GM12878 (cell line): ENCODE results near the gene PAK6. TPM values are rescaled to one million over a fixed set of nuclear protein-coding genes. Genes with fewer than 3 reads are reported as not detected.
A peak's percentile ranks its signal among the peaks of the same experiment; 100 is the strongest.

ENCODE experiments used
- ATAC-seq: fragments of 200-7000 bp; cut with Tn5 transposase; 3 replicates; pipeline ENCODE4 v1.9.1; 2020; ENCODE audit warnings: mild to moderate bottlenecking, moderate library complexity
- BruUV-seq: library from RNA; stranded (reverse); fragments of 400-500 nt; replicated peaks from 2 replicates; lab custom pipeline; 2021; lab: Mats Ljungman, UMichigan
- CTCF ChIA-PET: fragments of 300-600 bp; sonication (Branson Sonifier 250); formaldehyde crosslinking; extraction: SDS; loops from one replicate; lab custom pipeline; 2021; ENCODE audit warnings: inconsistent platforms; lab: Yijun Ruan, JAX
- POLR2A ChIA-PET: fragments of 350-600 bp; formaldehyde crosslinking; extraction: SDS; loops from one replicate; lab custom pipeline; 2021; ENCODE audit warnings: inconsistent platforms; lab: Charles Lee
- RAD21 ChIA-PET: fragments of 300-600 bp; sonication (Branson Sonifier 250); formaldehyde crosslinking; loops from one replicate; lab custom pipeline; 2023; ENCODE audit warnings: antibody characterized with exemption; ENCODE audit not compliant: unreplicated experiment; lab: Charles Lee
- SMC1A ChIA-PET: fragments of 300-600 bp; sonication (Branson Sonifier 250); formaldehyde crosslinking; loops from one replicate; lab custom pipeline; 2023; ENCODE audit not compliant: unreplicated experiment, uncharacterized antibody; lab: Charles Lee
- DNase-seq: peaks from one replicate; pipeline ENCODE4 v3.0.0-alpha.2; 2011; ENCODE audit warnings: low read depth, low spot score
- FAIRE-seq: peaks from 3 replicates; lab custom pipeline; 2011; peaks lifted over from hg19 to GRCh38; lab: Jason Lieb, UNC
- H2AFZ ChIP-seq: 2 replicates; pipeline ENCODE4 v1.6.0; 2011; ENCODE audit warnings: low read depth, low read length, control low read depth; ENCODE audit not compliant: control insufficient read depth
- H3K27ac ChIP-seq: 2 replicates; pipeline ENCODE4 v1.5.1; 2011; ENCODE audit warnings: control low read depth; ENCODE audit not compliant: control insufficient read depth, insufficient read depth
- H3K27me3 ChIP-seq, 2 experiments: replicated peaks in 1 of 2; 2 replicates each; pipeline versions ENCODE4 v1.6.0 to v1.6.1; 2011; ENCODE audit warnings: low read length in 1 of 2; ENCODE audit not compliant: control insufficient read depth in 2 of 2, insufficient read depth in 2 of 2
- H3K36me3 ChIP-seq, 2 experiments: 2 replicates each; pipeline ENCODE4 v1.5.1; 2011; ENCODE audit warnings: low read length in 1 of 2; ENCODE audit not compliant: control insufficient read depth in 2 of 2, insufficient read depth in 2 of 2
- H3K4me1 ChIP-seq: 2 replicates; pipeline ENCODE4 v1.6.1; 2011; ENCODE audit warnings: mild to moderate bottlenecking, low read length, moderate library complexity, mixed read lengths; ENCODE audit not compliant: control insufficient read depth, insufficient read depth
- H3K4me2 ChIP-seq: 2 replicates; pipeline ENCODE4 v1.6.0; 2011; ENCODE audit warnings: control low read depth; ENCODE audit not compliant: control insufficient read depth, insufficient read depth
- H3K4me3 ChIP-seq: fragments of 200-600 bp; sonication (generic); 2 replicates; pipeline ENCODE4 v1.5.1; 2016
- H3K79me2 ChIP-seq: 2 replicates; pipeline ENCODE4 v1.6.0; 2011; ENCODE audit warnings: low read length; ENCODE audit not compliant: control insufficient read depth, insufficient read depth
- H3K9ac ChIP-seq: 2 replicates; pipeline ENCODE4 v1.8.0; 2011; ENCODE audit warnings: low read length, control low read depth, mixed read lengths; ENCODE audit not compliant: control insufficient read depth, insufficient read depth
- H3K9me3 ChIP-seq: replicated peaks from 3 replicates; pipeline ENCODE4 v1.5.1; 2011; ENCODE audit warnings: mild to moderate bottlenecking, low read length; ENCODE audit not compliant: control insufficient read depth, insufficient read depth
- H4K20me1 ChIP-seq: 2 replicates; pipeline ENCODE4 v1.6.0; 2011; ENCODE audit not compliant: control insufficient read depth, insufficient read depth
- CBX5 ChIP-seq: sonication (generic); IDR thresholded peaks from 2 replicates; pipeline ENCODE4 v1.6.1; 2016; ENCODE audit warnings: low read depth, moderate library complexity, mild to moderate bottlenecking, inconsistent platforms
- EP300 ChIP-seq, 2 experiments: fragments of 150-350 bp in 1 of 2; IDR thresholded peaks; 2 replicates each; pipeline ENCODE4 v1.6.1; 2011 to 2012; ENCODE audit warnings: low read depth in 2 of 2, low read length in 2 of 2, borderline replicate concordance in 1 of 2, improper control_type of control experiment in 1 of 2, inconsistent platforms in 1 of 2; ENCODE audit not compliant: control insufficient read depth in 1 of 2
- ETV6 ChIP-seq, 2 experiments: fragments of 450-650 bp in 1 of 2; IDR thresholded peaks in 1 of 2; conservative IDR thresholded peaks in 1 of 2; 2 replicates each; pipeline ENCODE4 v1.6.1; 2014; ENCODE audit warnings: antibody characterized with exemption in 1 of 2, borderline replicate concordance in 1 of 2, low read depth in 1 of 2, mild to moderate bottlenecking in 1 of 2, moderate library complexity in 1 of 2
- FOS ChIP-seq: IDR thresholded peaks from 3 replicates; pipeline ENCODE4 v1.6.1; 2011; ENCODE audit warnings: borderline replicate concordance; ENCODE audit not compliant: insufficient read length; ENCODE audit errors: extremely low read depth
- IKZF1 ChIP-seq: fragments of 450-650 bp; conservative IDR thresholded peaks from 2 replicates; pipeline ENCODE4 v1.6.1; 2017; ENCODE audit warnings: antibody characterized with exemption, mild to moderate bottlenecking
- PAX5 ChIP-seq: IDR thresholded peaks from 2 replicates; pipeline ENCODE4 v1.6.1; 2011; ENCODE audit warnings: low read depth, low read length, borderline replicate concordance
- POLR2A ChIP-seq: IDR thresholded peaks from 2 replicates; pipeline ENCODE4 v1.6.1; 2011; ENCODE audit warnings: low read depth, mild to moderate bottlenecking, low read length
- RAD21 ChIP-seq: IDR thresholded peaks from 2 replicates; pipeline ENCODE4 v1.6.1; 2011; ENCODE audit warnings: mild to moderate bottlenecking, low read depth, low read length, moderate library complexity; ENCODE audit not compliant: insufficient read depth
- RB1 ChIP-seq: fragments of 450-650 bp; formaldehyde crosslinking; IDR thresholded peaks from 2 replicates; pipeline ENCODE4 v1.6.1; 2017; ENCODE audit warnings: mild to moderate bottlenecking, borderline replicate concordance
- SMARCA5 ChIP-seq: fragments of 450-650 bp; IDR thresholded peaks from 2 replicates; pipeline ENCODE4 v1.6.1; 2017; ENCODE audit warnings: mild to moderate bottlenecking
- SMC3 ChIP-seq: IDR thresholded peaks from 2 replicates; pipeline ENCODE4 v1.6.1; 2011; ENCODE audit warnings: low read length, improper control_type of control experiment, borderline replicate concordance
- SUPT20H ChIP-seq: IDR thresholded peaks from 2 replicates; pipeline ENCODE4 v1.6.1; 2011; ENCODE audit warnings: low read depth, mild to moderate bottlenecking, low read length, moderate library complexity, borderline replicate concordance; ENCODE audit not compliant: control insufficient read depth
- TAF1 ChIP-seq: IDR thresholded peaks from 2 replicates; pipeline ENCODE4 v1.6.1; 2011; ENCODE audit warnings: mild to moderate bottlenecking, low read depth, low read length, borderline replicate concordance
- WGBS: methylation state at CpG from one replicate; pipeline ENCODE4 v1.1.6; 2016; ENCODE audit warnings: low lambda C conversion rate; ENCODE audit not compliant: insufficient replicate concordance, insufficient coverage; ENCODE audit errors: missing lambda C conversion rate; 5-methylcytosine and 5-hydroxymethylcytosine counted together
- in situ Hi-C: fragments of 300-500 bp; cut with MboI; formaldehyde crosslinking; loops from 9 replicates; pipeline ENCODE4 v1.14.3; 2018; ENCODE audit warnings: mixed read lengths
- intact Hi-C: fragments of 100-400 bp; cut with micrococcal nuclease; formaldehyde crosslinking; loops from one replicate; pipeline ENCODE4 v1.14.2; 2022; ENCODE audit not compliant: unreplicated experiment
- polyA plus RNA-seq, 11 experiments: library from polyadenylated mRNA; depleted of rRNA in 4 of 11; unstranded in 6 of 11; stranded (reverse) in 5 of 11; fragments of >200 nt; fragmentation: Nextera tagmentation in 4 of 11; fragmentation: Illumina TruSeq in 1 of 11; extraction: Ambion mirVana in 4 of 11; extraction: Trizol in 1 of 11; gene quantifications; 1 replicate in 1 of 11; 2 replicates in 10 of 11; pipeline versions ENCODE4 v1.2.1 to v1.2.3, GENCODE V29; 2011 to 2016; ENCODE audit warnings: inconsistent platforms in 2 of 11, missing spikeins in 2 of 11, low read depth in 1 of 11
- total RNA-seq, 4 experiments: library from RNA; depleted of rRNA in 3 of 4; stranded (reverse); fragments of >200 nt in 3 of 4; fragmentation: Illumina TruSeq in 1 of 4; extraction: Trizol in 1 of 4; gene quantifications; 2 replicates each; pipeline versions ENCODE4 v1.2.1 to v1.2.3, GENCODE V29; 2013 to 2021
- TF ChIP-seq, protein P1 (sequence below), 3 experiments: IDR thresholded peaks in 2 of 3; conservative IDR thresholded peaks in 1 of 3; 2 replicates each; pipeline ENCODE4 v1.5.1; 2011; ENCODE audit warnings: low read depth in 3 of 3, low read length in 3 of 3, mild to moderate bottlenecking in 3 of 3, control low read depth in 2 of 3, moderate library complexity in 2 of 3, inconsistent platforms in 1 of 3, mixed read lengths in 1 of 3; ENCODE audit not compliant: control insufficient read depth in 2 of 3, insufficient read depth in 1 of 3; ENCODE audit errors: extremely low read depth in 1 of 3
- TF ChIP-seq, protein P2 (sequence below): IDR thresholded peaks from 2 replicates; pipeline ENCODE4 v1.6.1; 2012; ENCODE audit warnings: low read depth, low read length, improper control_type of control experiment
- TF ChIP-seq, protein P3 (sequence below): IDR thresholded peaks from 2 replicates; pipeline ENCODE4 v1.6.1; 2012; ENCODE audit warnings: mild to moderate bottlenecking, low read depth, low read length

The PAK6 gene
- total and polyA plus RNA-seq, 10 of the 15 experiments (the other 5 are each of a cell fraction or from before 2014, with no cell fraction given) = 0.07 to 0.92 (median 0.31) TPM; not detected in 2

DNA sequence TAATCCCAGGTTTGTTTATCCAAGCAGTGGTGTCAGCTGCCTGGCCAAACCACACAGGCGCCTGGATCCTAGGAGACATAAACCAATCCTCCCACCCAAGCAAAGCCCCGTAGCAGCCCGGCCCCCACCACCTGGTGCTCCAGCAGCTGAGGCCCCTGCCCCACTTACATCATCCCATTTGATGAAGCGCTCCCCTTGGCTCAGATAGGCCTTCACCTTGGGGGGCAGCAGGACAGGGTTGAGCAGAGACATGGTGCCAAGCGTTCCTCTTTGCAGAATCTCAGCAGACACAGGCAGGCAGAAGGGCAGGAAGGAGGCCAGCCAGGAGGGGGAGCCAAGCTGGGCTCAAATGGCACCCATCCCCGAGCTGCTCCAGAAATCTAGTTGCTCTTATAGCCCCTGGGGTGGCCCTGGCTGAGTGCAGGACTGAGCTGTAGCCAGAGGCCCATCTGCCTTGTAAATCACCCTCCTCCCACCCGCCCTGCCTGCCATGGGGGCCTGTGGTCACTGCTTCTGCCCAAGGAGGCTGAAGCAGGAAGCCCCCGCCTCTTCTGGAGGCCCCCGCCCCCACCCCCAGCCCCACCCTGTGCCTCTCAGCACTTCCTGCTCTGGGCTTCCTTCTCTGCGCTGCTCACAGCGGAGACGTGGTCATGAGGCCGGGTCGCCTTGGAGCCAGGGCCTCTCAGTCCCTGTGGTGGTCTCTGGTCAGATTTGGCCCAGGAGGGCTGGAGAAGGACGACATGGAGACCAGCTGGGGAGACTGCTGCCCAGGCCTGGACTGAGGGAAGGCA lies 68.8 kb downstream of the PAK6 start, which contains the start of gene PLCB2:
TSS of gene PLCB2 (minus strand) at position 515 of the 791 bp plus-strand sequence. CDS start at position 252, 263 bp downstream.
- no peaks in the 10 kb centered on the region for H3K79me2 ChIP-seq
- BruUV-seq = no TSS peak
- peak within 1 kb of the TSS; percentile 78 for H3K27ac ChIP-seq
- CTCF ChIA-PET = interaction anchor here (0.5 to 17.6 kb wide), 14 partner anchors 9 to 269 kb away, joined by 3 to 336 read pairs (median 6); partner anchors contain the start of genes ANKRD63, CCDC9B, INAFM2 and IVD
- FAIRE-seq (no peak), ATAC-seq (peak; percentile 78), DNase-seq (peak; percentile 16)
- H3K4me3 ChIP-seq = peak within 1 kb of the TSS; percentile 80
- in situ Hi-C loops = loop anchor here (5.0 kb wide), 1 partner anchor 50 kb away; the partner anchor contains the start of gene DISP2
- H3K9ac ChIP-seq = peak within 1 kb of the TSS; percentile 80
- RAD21 ChIA-PET = interaction anchor here (0.8 to 6.8 kb wide), 7 partner anchors 12 to 201 kb away, joined by 3 to 87 read pairs (median 4); no protein-coding TSS in a partner anchor
- no peaks in the 10 kb centered on the region for H3K36me3 ChIP-seq
- H4K20me1 ChIP-seq = no peaks in the 10 kb centered on the region
- peaks cover 0 to 1% of the 10 kb centered on the region in 2 experiments; a peak in 1 of 4 replicates for H3K27me3 ChIP-seq
- H3K9me3 ChIP-seq = no peaks in the 10 kb centered on the region
- H2AFZ ChIP-seq = peak within 1 kb of the TSS; percentile 89
- intact Hi-C loops = no loop called here
- SMC1A ChIA-PET = interaction anchor here (1.4 to 10.0 kb wide), 8 partner anchors 13 to 272 kb away, joined by 3 to 83 read pairs (median 5); partner anchors contain the start of gene INAFM2
- POLR2A ChIA-PET = no interaction called here
- H3K4me2 ChIP-seq = peak within 1 kb of the TSS; percentile 93
- WGBS = 6% methylated on average over 14 of the region's 15 CpGs
- peaks cover 12% of the 10 kb centered on the region for H3K4me1 ChIP-seq
- TF ChIP-seq POLR2A (peak; percentile 87), FOS (no peak), CBX5 (no peak), SMC3 (no peak), ETV6 (conservative IDR thresholded peaks at IDR 0.05 in 1 of 2, IDR thresholded peaks at IDR 0.05 in 1 of 2; ENCODE audit: borderline replicate concordance in 1 of 2, low read depth in 1 of 2) (no peak), RB1 (no peak), EP300 (IDR thresholded peaks at IDR 0.05; ENCODE audit: borderline replicate concordance in 1 of 2, control insufficient read depth in 1 of 2, low read depth in 2 of 2, low read length in 2 of 2) (no peak), SMARCA5 (no peak), RAD21 (no peak), SUPT20H (no peak), TAF1 (0 out of 2 replicates have a peak, but pooled peaks have one; percentile 54), IKZF1 (no peak), PAX5 (no peak)
- TF ChIP-seq, protein P1, sequence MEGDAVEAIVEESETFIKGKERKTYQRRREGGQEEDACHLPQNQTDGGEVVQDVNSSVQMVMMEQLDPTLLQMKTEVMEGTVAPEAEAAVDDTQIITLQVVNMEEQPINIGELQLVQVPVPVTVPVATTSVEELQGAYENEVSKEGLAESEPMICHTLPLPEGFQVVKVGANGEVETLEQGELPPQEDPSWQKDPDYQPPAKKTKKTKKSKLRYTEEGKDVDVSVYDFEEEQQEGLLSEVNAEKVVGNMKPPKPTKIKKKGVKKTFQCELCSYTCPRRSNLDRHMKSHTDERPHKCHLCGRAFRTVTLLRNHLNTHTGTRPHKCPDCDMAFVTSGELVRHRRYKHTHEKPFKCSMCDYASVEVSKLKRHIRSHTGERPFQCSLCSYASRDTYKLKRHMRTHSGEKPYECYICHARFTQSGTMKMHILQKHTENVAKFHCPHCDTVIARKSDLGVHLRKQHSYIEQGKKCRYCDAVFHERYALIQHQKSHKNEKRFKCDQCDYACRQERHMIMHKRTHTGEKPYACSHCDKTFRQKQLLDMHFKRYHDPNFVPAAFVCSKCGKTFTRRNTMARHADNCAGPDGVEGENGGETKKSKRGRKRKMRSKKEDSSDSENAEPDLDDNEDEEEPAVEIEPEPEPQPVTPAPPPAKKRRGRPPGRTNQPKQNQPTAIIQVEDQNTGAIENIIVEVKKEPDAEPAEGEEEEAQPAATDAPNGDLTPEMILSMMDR (IDR thresholded peaks at IDR 0.05 in 2 of 3, conservative IDR thresholded peaks at IDR 0.05 in 1 of 3; ENCODE audit: control insufficient read depth in 2 of 3, extremely low read depth in 1 of 3, insufficient read depth in 1 of 3, low read depth in 3 of 3, low read length in 3 of 3) = peak; percentile 27 to 46 (median 39); a peak in 5 of 6 replicates
- TF ChIP-seq, protein P2, sequence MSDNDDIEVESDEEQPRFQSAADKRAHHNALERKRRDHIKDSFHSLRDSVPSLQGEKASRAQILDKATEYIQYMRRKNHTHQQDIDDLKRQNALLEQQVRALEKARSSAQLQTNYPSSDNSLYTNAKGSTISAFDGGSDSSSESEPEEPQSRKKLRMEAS = no peak
- TF ChIP-seq, protein P3, sequence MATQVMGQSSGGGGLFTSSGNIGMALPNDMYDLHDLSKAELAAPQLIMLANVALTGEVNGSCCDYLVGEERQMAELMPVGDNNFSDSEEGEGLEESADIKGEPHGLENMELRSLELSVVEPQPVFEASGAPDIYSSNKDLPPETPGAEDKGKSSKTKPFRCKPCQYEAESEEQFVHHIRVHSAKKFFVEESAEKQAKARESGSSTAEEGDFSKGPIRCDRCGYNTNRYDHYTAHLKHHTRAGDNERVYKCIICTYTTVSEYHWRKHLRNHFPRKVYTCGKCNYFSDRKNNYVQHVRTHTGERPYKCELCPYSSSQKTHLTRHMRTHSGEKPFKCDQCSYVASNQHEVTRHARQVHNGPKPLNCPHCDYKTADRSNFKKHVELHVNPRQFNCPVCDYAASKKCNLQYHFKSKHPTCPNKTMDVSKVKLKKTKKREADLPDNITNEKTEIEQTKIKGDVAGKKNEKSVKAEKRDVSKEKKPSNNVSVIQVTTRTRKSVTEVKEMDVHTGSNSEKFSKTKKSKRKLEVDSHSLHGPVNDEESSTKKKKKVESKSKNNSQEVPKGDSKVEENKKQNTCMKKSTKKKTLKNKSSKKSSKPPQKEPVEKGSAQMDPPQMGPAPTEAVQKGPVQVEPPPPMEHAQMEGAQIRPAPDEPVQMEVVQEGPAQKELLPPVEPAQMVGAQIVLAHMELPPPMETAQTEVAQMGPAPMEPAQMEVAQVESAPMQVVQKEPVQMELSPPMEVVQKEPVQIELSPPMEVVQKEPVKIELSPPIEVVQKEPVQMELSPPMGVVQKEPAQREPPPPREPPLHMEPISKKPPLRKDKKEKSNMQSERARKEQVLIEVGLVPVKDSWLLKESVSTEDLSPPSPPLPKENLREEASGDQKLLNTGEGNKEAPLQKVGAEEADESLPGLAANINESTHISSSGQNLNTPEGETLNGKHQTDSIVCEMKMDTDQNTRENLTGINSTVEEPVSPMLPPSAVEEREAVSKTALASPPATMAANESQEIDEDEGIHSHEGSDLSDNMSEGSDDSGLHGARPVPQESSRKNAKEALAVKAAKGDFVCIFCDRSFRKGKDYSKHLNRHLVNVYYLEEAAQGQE = no peak
